AG04450 (cell line): ENCODE results near the gene ITGB8. TPM values are rescaled to one million over a fixed set of nuclear protein-coding genes. Genes with fewer than 3 reads are reported as not detected.
A peak's percentile ranks its signal among the peaks of the same experiment; 100 is the strongest.

Experiments used
- CTCF ChIA-PET: fragments of 300-600, 350-600 bp; formaldehyde crosslinking; extraction: SDS; loops from one replicate; lab custom pipeline; 2022; ENCODE audit warnings: antibody characterized with exemption, inconsistent platforms; lab: Charles Lee
- POLR2A ChIA-PET: fragments of 350-600 bp; formaldehyde crosslinking; extraction: SDS; loops from one replicate; lab custom pipeline; 2021; ENCODE audit warnings: antibody characterized with exemption, inconsistent platforms; lab: Yijun Ruan, JAX
- DNase-seq: peaks from one replicate; pipeline ENCODE4 v3.0.0-alpha.2; 2011; ENCODE audit warnings: low read depth, low spot score
- H3K27ac ChIP-seq: one replicate; pipeline ENCODE4 v1.5.1; 2012; ENCODE audit warnings: low read depth, low read length, control low read depth
- H3K27me3 ChIP-seq: one replicate; pipeline ENCODE4 v1.6.0; 2012; ENCODE audit warnings: low read length; ENCODE audit not compliant: control insufficient read depth, insufficient read depth
- H3K4me3 ChIP-seq: 2 replicates; pipeline ENCODE4 v1.5.1; 2011; ENCODE audit warnings: mild to moderate bottlenecking, low read depth, low read length, control low read depth
- H3K9me3 ChIP-seq: 2 replicates; pipeline ENCODE4 v1.5.1; 2012; ENCODE audit warnings: low read length; ENCODE audit not compliant: control insufficient read depth, insufficient read depth
- polyA plus RNA-seq: library from polyadenylated mRNA; depleted of rRNA; stranded (reverse); fragments of >200 nt; gene quantifications from 2 replicates; pipeline ENCODE4 v1.2.3, GENCODE V29; 2011
- TF ChIP-seq, protein P1 (sequence below): IDR thresholded peaks from 2 replicates; pipeline ENCODE4 v1.5.1; 2011; ENCODE audit warnings: low read depth, low read length, control low read depth, inconsistent platforms

The ITGB8 gene
- polyA plus RNA-seq, 1 experiment, result 12.3 TPM

GRCh38 chr7:20307901-20308300, 22.8 kb upstream of the ITGB8 start:
- H3K27ac ChIP-seq, result no peak overlapping the region
- no peaks in the 10 kb centered on the region for H3K9me3 ChIP-seq
- ChIA-PET CTCF (interaction anchor here (0.6 to 0.9 kb wide), 2 partner anchors 88 to 598 kb away, joined by 3 read pairs; no protein-coding TSS in a partner anchor), POLR2A (no interaction called here)
- H3K4me3 ChIP-seq, result no peak overlapping the region
- no peaks in the 10 kb centered on the region for H3K27me3 ChIP-seq
- TF ChIP-seq, protein P1, sequence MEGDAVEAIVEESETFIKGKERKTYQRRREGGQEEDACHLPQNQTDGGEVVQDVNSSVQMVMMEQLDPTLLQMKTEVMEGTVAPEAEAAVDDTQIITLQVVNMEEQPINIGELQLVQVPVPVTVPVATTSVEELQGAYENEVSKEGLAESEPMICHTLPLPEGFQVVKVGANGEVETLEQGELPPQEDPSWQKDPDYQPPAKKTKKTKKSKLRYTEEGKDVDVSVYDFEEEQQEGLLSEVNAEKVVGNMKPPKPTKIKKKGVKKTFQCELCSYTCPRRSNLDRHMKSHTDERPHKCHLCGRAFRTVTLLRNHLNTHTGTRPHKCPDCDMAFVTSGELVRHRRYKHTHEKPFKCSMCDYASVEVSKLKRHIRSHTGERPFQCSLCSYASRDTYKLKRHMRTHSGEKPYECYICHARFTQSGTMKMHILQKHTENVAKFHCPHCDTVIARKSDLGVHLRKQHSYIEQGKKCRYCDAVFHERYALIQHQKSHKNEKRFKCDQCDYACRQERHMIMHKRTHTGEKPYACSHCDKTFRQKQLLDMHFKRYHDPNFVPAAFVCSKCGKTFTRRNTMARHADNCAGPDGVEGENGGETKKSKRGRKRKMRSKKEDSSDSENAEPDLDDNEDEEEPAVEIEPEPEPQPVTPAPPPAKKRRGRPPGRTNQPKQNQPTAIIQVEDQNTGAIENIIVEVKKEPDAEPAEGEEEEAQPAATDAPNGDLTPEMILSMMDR, result no peak
- DNase-seq, result no peak

- TF ChIP-seq, protein P1, result no peak
- no peaks in the 10 kb centered on the region for H3K27me3 ChIP-seq
- no peak overlapping the region for H3K27ac ChIP-seq
- ChIA-PET POLR2A (no interaction called here), CTCF (interaction anchor here (1.1 to 4.9 kb wide), 11 partner anchors 11 to 596 kb away, joined by 3 to 49 read pairs (median 10); partner anchors contain the start of gene ITGB8)
- no peak for DNase-seq
- H3K9me3 ChIP-seq, result no peaks in the 10 kb centered on the region
- H3K4me3 ChIP-seq, result no peak overlapping the region
Observed at GRCh38 chr7:20310301-20310700, 20.4 kb upstream of the ITGB8 start.

- Histone ChIP-seq H3K9me3 (no peaks in the 10 kb centered on the region), H3K27ac (no peak overlapping the region), H3K27me3 (no peaks in the 10 kb centered on the region), H3K4me3 (no peak overlapping the region)
- no peak for DNase-seq
- ChIA-PET CTCF (interaction anchor here (0.6 to 4.9 kb wide), 20 partner anchors 11 to 1909 kb away, joined by 3 to 49 read pairs (median 6); partner anchors contain the start of gene ITGB8), POLR2A (interaction anchor here (0.9 kb wide), 1 partner anchor 12 kb away, joined by 3 read pairs; no protein-coding TSS in a partner anchor)
- TF ChIP-seq, protein P1, result peak; percentile 48
Observed at GRCh38 chr7:20310963-20311742, 19.5 kb upstream of the ITGB8 start.

- ChIA-PET POLR2A (no interaction called here), CTCF (interaction anchor here (1.1 to 4.9 kb wide), 13 partner anchors 10 to 602 kb away, joined by 3 to 49 read pairs (median 10); no protein-coding TSS in a partner anchor)
- Histone ChIP-seq H3K9me3 (no peaks in the 10 kb centered on the region), H3K27me3 (no peaks in the 10 kb centered on the region), H3K27ac (no peak overlapping the region), H3K4me3 (no peak overlapping the region)
- TF ChIP-seq, protein P1, result no peak
- no peak for DNase-seq
Observed at GRCh38 chr7:20311743-20312042, 19.0 kb upstream of the ITGB8 start.

GRCh38 chr7:20312562-20312961, 18.1 kb upstream of the ITGB8 start:
- POLR2A ChIA-PET, result interaction anchor here (1.2 kb wide), 1 partner anchor 18 kb away, joined by 3 read pairs; the partner anchor contains the start of gene ITGB8
- H3K4me3 ChIP-seq, result no peak overlapping the region
- no peaks in the 10 kb centered on the region for H3K27me3 ChIP-seq
- no peaks in the 10 kb centered on the region for H3K9me3 ChIP-seq
- DNase-seq, result no peak
- no peak overlapping the region for H3K27ac ChIP-seq
- CTCF ChIA-PET, result interaction anchor here (0.6 to 4.9 kb wide), 16 partner anchors 8 to 603 kb away, joined by 3 to 49 read pairs (median 6); no protein-coding TSS in a partner anchor
- TF ChIP-seq, protein P1, result no peak
